HEK293 (cell line): ENCODE results near the gene CLK4.

ENCODE experiments used
- CTCF ChIP-seq: fragments of 450-650 bp; formaldehyde crosslinking; IDR thresholded peaks from 2 replicates; pipeline ENCODE4 v1.5.1; 2016; ENCODE audit warnings: missing biosample characterization, missing genetic modification characterization
- PRDM1 ChIP-seq: fragments of 450-650 bp; formaldehyde crosslinking; IDR thresholded peaks from 2 replicates; pipeline ENCODE4; 2016; ENCODE audit warnings: missing biosample characterization, missing genetic modification characterization
- SP2 ChIP-seq: fragments of 450-650 bp; formaldehyde crosslinking; IDR thresholded peaks from 2 replicates; pipeline ENCODE4 v1.5.1; 2016; ENCODE audit warnings: missing biosample characterization, missing genetic modification characterization
- ZBTB17 ChIP-seq: fragments of 450-650 bp; formaldehyde crosslinking; IDR thresholded peaks from 2 replicates; pipeline ENCODE4 v1.5.1; 2016; ENCODE audit warnings: missing biosample characterization, missing genetic modification characterization
- ZBTB7A ChIP-seq: fragments of 450-650 bp; formaldehyde crosslinking; IDR thresholded peaks from 2 replicates; pipeline ENCODE4 v1.5.1; 2016; ENCODE audit warnings: low read depth, missing biosample characterization, missing genetic modification characterization
- ZNF18 ChIP-seq: fragments of 450-650 bp; formaldehyde crosslinking; IDR thresholded peaks from 2 replicates; pipeline ENCODE4 v1.5.1; 2016; ENCODE audit warnings: missing biosample characterization, missing genetic modification characterization
- ZNF23 ChIP-seq: fragments of 450-650 bp; formaldehyde crosslinking; IDR thresholded peaks from 2 replicates; pipeline ENCODE4 v1.5.1; 2016; ENCODE audit warnings: missing biosample characterization, missing genetic modification characterization, borderline replicate concordance
- ZNF280D ChIP-seq: fragments of 450-650 bp; formaldehyde crosslinking; IDR thresholded peaks from 2 replicates; pipeline ENCODE4 v1.5.1; 2016; ENCODE audit warnings: missing biosample characterization, missing genetic modification characterization
- ZNF510 ChIP-seq: fragments of 450-650 bp; formaldehyde crosslinking; IDR thresholded peaks from 2 replicates; pipeline ENCODE4 v1.5.1; 2018; ENCODE audit warnings: mild to moderate bottlenecking, missing genetic modification characterization, missing biosample characterization; ENCODE audit not compliant: insufficient replicate concordance
- ZNF549 ChIP-seq: fragments of 450-650 bp; IDR thresholded peaks from 2 replicates; pipeline ENCODE4 v1.5.1; 2018; ENCODE audit warnings: missing biosample characterization, missing genetic modification characterization, mild to moderate bottlenecking, inconsistent platforms, moderate library complexity

GRCh38 chr5:178561746-178562264 lies 65.0 kb downstream of the CLK4 start:
- no peak for TF ChIP-seq ZBTB7A (tag by site-specific recombination)
- no peak for TF ChIP-seq CTCF (tag by site-specific recombination)
- no peak for TF ChIP-seq ZNF23 (tag by site-specific recombination)
- TF ChIP-seq PRDM1 (tag by site-specific recombination), result no peak
- no peak for TF ChIP-seq ZBTB17
- no peak for TF ChIP-seq ZNF549 (tag by site-specific recombination)
- TF ChIP-seq ZNF18, result no peak
- no peak for TF ChIP-seq ZNF280D (tag by site-specific recombination)
- no peak for TF ChIP-seq ZNF510 (tag by site-specific recombination)
- TF ChIP-seq SP2, result no peak
